ENCODE data around the gene CXXC5.

CXXC5 gene

DNA sequence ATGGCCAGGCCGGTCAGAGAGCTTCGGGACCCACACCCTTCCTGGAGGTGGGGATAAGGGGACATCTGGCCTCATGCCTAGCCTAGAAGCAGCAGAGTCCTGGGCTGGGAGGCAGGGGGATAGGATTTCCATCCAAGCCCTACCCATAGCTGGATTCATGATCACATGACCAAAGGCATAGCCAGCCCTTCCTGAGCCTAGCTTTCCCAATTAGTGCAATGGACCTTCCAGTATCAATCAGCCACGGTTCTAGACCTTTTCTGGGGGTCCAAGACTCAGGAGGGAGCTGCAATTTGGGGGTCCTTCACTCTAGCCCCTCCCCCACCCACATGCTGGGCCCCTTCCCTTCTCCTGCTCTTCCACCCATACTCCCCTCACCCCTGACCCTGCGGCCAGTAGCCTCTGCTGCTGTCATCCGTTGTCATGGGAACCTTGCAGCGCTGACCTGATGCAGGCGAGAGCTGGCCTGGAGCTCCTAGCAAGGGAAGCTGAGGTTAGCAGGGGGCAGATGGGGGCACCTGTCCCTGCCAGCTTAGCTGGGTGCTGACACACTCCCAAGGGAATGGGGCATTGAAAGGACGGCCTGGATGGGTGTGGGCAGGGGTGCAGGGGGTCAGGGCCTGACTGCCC, 44.6 kb downstream of the CXXC5 start:
- DNase-seq (ENCODE audit: low spot score) = peak; percentile 78

DNA sequence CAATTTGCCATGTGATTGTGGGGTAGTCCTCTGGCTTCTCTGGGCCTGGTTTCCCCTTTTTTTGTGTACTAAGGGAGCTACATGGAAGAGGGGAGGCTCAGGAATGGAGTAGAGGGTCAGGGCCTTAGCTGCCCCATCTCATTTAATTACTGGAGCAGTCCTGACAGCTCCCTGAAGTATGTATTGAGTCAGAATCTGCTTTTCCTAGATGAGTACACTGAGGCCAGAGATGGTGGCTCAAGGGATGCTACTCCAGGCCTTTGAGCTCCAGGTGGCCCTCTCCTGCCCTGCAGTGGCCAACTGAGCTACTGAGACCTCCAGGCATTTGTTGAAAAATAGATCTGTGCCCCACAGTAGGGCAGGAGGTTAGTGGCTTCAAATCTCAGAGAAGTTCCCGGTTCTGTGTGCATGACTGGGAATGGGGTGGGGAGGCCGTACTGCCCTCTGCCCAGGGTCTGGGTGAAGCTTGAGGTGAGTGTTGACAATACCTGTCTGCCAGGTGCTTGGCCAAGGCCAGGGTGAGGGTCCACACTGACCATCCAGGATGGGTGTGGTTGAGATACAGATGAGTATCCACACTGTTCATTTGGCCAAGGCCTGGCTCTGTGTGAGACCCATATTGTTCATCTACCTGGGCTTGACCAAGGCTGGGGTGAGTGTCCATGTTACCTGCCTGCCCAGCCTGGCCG, 45.7 kb downstream of the CXXC5 start:
- DNase-seq (ENCODE audit: low spot score) = no peak

DNA sequence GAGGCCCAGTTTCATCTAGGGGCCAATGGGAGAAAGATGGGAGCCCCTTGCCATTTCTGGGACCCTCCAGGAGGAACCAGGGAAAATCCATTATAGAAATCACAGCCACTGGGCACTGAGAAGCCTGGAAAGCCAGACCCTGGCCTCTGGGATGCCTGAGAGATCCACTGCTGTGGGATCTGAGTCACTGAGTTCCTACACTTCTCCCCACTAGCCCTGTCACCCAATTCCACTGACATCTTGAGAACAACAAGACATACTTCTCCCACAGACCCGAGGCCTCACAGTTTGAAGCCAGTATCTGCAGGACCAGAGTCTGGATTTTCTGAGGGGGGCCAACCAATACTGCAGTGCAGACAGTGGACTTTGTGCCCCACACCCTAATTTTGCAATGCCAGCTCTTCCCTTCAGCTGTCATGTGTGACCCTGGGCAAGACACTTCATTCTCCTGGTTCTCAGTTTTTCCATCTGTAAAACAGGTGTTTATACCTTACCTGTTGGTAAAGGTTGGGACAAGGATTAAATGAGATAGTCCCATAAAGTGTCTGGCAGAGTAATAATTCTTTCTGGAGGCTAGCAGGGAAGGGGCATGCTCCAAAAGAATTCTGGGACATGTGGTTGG, 46.5 kb downstream of the CXXC5 start:
- DNase-seq (ENCODE audit: low spot score) = no peak

DNA sequence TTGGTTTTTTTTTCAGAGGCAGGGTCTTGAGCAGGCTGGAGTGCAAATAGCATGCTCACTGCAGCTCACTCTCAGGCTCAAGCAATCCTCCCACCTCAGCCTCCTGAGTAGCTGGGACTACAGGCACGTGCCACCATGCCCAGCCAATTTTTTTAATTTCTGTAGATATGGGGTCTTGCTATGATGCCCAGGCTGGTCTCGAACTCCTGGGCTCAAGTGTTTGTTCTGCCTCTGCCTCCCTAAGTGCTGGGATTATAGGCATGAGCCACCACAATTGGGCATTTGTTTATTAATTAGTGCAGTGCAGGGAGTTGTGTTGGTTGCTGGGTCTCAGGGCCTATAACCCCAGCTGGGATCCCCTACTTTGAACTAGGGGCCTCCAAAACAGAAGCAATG, 47.0 kb downstream of the CXXC5 start:
- no peak for DNase-seq (ENCODE audit: low spot score)

DNA sequence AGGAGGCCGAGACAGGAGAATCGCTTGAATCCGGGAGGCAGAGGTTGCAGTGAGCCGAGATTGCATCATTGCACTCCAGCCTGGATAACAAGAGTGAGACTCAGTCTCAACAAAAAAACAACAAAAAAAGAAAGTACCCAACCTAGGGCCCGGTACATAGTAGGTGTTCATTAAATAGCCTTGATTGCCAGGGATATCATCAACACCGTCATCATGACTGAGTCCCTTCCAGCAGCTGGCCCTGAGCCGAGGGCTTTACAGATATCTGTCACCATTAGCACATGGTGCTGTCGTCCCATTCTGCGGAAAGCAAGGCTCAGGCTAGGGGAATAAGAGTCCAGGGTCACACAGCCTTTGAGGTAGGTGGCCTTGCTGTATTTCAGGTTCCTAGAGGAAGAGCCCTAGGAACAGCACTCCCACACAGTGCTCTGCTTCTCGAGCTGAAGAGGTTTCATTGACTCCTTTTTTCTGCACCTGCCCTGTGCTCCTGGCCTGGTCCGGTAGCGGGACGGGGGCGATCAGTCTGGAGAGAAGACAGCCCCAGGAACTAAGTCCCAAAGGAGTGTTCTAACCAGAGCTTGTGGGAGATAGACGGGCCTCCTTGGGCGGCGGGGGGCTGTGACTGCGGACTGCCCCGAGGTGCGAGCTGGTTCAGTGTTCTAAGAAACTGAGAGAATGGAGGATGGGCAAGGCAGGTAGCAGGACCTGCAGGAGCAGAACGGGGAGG, 48.2 kb downstream of the CXXC5 start:
- no peak for DNase-seq (ENCODE audit: low spot score)

DNA sequence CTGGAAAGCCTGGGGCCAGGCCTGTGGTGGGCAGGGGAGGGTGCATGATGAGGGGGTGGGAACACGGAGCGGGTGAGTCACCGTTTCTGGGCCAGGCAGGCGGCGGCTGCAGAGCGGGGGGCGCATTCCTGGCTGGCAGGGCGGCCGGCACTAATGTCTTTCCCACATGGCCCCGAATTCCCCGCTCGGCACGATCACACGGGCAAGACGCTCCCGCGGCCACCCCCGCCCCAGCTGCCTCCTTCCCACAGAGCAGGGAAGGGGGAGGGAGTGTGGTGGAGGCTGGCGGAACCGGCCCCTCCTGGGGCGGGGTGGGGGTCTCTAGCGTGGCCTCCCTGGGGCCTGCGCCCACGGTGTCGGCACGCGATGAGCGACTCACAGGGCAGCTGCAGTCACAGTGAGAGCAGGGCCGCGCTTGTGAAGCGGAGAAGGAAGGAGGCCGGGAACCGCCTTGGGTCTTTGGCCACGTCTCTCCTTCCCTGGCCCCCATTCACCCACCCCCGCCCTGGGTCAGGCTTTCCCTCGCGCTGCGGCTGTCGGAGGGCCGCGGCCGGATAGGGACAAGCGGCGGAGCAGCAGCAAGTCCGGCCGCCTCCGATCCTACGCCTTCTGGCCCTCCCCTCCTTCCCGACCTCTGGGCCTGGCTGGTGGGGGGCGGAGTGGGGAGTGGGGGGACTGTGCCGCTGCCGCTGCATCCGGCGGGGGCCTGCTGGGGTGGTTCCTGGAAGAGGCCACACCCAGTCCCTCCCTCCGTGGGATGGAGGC, 48.9 kb downstream of the CXXC5 start:
- DNase-seq (ENCODE audit: low spot score) = peak; percentile 63

DNA sequence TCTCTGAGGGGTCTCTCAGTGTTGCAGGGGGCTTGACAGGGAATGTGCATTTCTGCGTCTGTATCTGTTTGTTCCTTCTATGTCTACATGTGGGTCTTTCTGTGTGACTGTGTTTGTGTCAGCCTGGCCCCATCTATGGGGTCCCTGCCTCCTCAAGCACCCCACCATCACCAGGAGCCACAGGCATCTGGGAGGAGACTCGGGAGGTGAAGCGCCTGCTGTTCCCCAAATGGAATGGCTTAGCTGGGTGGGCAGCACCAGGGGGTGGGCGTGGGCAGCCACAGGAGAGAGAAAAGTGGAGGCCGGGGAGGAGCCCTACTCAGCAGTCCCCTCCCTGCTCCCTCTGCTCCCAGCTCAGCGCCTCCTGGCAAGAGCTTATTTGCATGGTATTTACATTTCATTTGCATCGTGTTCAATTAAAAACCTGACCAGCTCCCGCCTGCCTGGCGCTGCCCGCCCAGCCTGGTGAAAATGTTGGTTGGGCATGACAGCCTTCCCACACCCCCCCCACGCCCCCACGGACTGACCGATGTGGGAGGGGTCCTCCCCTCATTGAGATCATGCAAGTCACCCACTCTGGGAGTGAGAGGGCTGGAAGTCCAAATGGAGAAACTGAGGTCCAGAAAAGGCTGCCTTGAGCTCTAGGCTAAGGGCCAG, 50.5 kb downstream of the CXXC5 start:
- DNase-seq (ENCODE audit: low spot score) = no peak

DNA sequence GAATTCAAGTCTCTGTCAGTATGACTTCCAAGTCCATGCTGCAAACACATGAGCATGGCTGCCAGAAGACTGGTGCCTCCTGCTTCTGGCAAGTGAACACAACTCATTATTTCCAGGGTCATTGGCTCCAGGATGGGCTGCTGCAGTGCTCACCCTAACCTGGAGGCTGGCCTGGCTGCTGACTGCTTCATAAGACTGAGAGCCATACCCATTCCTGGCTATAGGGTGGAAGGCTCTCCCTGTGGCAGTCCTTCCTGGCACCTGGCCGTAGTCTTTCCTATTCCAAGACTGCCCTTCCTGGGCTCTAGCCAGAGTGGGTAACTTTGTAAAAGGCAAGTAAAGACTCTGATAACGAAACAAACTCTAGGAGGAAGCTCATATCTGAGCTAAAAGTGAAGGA, 51.2 kb downstream of the CXXC5 start:
- no peak for DNase-seq (ENCODE audit: low spot score)

DNA sequence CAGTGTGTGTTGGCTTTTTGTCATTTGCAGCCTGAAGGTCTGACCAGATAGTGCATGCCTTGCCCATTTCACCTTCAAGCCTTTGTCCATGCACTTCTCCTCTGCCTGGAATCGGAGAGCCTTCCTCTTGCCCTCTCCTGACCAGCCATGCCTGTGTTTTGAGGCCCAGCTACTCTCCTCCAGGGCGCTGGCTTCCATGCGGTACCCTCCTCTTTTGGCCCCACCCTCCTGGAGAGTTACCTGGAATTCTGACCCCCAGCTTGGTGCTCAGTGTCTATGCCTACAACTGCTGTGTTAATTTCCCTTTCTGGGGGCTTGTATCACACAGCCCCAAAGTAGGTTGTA, 52.5 kb downstream of the CXXC5 start:
- DNase-seq (ENCODE audit: low spot score) = no peak

DNA sequence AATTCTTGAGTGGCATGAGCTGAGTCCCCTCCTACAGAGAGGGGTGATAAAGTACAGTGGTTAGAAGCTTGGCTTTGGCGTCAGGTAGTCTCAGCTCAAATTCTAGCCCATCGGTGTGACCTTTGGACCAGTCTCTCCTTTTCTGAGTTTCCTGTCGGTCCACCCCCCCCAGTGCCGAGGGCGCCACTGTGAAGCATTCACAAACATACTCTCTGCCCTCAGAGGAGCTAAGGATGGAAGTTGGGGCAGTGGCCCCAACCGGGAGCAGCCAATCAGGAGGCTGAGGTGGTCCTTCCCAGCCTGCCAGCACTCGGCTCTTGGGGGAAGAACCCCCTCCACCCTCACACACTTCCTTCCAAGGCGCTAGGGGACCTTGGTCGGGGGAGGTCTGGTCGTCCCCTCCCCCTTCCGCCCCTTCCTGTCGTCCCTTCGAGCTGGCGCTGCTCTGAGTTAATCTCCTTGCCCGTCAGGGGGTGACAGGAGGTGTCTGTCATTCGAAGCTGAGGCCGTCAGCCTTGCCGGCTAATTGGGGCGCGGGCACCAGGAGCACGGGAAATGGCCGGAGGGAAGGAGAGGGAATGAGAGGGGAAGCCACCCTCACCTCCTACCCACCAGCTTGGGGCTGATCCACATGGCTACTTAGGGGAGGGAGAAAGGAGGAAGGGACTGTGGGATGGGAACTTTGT, 53.0 kb downstream of the CXXC5 start:
- peak; percentile 81 for DNase-seq (ENCODE audit: low spot score)

DNA sequence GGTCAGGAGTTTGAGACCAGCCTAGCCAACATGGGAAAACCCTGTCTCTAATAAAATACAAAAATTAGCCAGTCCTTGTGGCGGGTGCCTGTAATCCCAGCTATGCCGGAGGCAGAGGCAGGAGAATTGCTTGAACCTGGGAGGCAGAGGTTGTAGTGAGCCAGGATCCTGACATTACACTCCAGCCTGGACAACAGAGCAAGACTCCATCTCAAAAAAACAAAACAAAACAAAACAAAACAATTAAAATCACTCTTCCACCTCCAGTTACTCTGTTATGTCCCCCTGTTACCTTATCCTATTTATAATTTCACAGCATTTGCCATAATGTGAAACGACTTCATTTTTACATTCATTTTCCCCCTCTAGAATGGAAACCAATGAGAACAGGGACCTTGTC, 54.4 kb downstream of the CXXC5 start:
- no peak for DNase-seq (ENCODE audit: low spot score)

DNA sequence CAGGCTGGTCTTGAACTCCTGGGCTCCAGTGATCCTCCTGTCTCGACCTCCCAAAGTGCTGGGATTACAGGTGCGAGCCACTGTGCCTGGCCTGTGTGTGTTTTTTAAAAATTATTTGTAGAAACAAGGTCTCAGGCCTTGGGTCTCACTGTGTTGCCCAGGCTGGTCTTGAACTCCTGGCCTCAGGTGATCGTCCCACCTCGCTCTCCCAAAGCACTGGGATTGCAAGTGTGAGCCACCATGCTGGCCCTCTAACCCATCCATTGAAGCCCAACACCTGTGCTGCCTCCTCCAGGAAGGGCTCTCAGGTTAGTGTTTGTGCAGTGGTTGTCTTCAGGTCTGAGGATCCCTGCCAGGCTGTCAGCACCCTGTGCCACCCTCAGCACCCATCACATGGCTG, 56.6 kb downstream of the CXXC5 start:
- no peak for DNase-seq (ENCODE audit: low spot score)

DNA sequence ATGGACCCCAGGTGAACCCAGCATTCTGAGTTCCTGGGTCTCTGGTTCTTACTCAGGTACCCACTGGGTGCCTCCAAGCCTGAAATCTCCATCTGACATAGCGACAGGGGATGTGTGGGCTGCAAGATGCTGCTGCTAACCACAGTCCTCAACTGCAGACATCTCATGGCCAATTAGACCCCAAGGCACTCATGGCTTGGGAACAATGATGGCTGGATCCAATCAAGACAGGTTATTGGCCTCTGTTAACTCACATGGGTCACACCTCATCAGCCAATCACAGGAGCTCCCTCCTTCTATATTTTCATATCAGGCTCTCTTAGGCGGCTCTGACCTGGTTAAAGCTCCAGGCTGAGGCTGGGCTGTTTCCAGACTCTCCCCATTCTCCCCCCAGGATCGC, 57.0 kb downstream of the CXXC5 start:
- peak; percentile 53 for DNase-seq (ENCODE audit: low spot score)

DNA sequence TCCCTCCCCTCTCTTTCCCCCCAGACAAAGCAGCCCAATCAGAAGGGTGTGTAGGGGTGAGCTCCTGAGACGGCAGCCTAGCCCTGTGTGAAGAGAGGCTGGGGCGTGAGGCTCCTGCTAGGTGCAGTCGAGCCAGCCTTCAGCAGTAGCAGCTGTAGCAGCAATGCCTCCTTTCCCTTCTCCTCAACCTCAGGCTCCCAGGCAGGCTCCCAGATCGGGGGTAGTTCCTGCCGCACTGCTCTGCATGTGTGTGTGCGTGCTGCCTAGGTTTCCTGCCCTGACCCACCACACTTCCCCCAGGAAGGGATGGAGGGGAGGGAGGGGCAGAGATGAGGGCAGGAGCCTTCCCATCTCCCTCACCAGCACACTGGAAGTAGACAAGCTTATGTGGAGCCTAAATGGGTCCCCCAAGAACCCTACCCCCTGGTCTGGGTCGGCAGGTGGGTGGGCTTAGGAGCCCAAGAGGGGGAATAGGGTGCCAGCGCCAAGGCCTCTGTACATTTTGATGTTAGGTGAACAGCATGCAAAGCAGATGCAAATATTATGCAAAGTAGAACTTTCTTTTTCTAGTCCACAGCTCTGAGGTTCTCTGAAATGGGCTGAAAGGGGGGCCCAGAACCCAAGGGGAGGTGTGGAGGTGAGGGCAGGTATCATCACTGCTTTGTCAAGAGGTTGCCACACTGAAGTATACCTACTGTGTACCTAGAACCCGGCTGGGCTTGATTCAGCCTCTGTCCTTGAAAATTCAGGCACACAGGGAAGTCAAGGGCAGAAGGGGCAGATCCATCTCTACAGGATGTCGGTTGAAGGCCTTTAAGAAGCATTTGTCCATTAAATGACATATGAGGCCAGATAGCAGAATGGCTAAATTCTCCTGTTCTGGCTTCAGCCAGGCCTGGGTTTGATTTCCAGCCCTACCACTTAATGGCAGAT, 57.8 kb downstream of the CXXC5 start:
- DNase-seq (ENCODE audit: low spot score) = no peak

DNA sequence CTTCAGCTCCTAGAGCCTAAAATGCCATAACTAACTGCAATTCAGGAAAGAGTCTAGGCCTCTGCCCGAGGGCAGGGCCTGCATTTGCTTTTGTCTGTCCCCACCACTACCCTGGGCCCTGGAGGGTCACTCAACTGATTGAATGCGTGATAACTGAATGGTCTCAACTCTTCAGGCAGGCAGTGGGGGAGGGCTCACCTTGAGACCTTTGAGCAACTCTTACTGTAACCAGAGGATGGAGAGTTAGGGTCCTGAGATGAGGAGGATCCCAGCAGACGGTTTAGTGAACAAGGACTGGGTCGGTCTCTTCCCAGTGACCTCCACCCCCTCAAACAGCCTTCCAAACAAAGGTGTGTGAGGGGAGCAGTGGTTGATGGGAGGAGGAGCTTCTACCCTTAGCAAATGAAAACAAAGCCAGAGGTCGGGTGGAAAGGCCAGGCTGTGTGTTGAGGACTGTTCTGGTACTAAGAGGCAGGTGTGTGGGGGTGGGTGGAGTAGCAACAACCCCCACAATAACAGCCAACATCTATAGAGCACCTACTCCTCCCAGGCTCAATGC, 59.4 kb downstream of the CXXC5 start:
- peak; percentile 33 for DNase-seq (ENCODE audit: low spot score)

DNA sequence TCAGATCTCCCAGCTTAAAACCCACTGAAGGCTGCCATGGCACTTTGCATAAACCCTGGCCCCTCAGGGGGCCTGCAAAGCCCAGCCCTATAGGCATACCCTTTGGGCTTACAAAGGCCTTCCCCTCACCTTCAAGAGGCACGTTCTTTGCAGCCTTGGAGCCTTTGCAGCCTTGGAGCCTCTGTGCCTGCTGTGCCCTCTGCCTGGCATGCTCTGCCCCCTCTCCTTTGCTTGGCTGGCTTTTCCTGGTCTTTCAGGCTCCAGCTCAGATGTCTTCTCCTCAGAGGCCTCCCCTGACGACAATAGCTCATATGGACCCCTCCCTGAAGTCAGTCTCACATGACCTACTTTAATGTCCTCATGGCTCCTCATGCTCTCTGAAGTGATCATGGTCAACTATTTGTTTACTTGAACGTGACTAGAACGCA, 60.3 kb downstream of the CXXC5 start:
- no peak for DNase-seq (ENCODE audit: low spot score)

DNA sequence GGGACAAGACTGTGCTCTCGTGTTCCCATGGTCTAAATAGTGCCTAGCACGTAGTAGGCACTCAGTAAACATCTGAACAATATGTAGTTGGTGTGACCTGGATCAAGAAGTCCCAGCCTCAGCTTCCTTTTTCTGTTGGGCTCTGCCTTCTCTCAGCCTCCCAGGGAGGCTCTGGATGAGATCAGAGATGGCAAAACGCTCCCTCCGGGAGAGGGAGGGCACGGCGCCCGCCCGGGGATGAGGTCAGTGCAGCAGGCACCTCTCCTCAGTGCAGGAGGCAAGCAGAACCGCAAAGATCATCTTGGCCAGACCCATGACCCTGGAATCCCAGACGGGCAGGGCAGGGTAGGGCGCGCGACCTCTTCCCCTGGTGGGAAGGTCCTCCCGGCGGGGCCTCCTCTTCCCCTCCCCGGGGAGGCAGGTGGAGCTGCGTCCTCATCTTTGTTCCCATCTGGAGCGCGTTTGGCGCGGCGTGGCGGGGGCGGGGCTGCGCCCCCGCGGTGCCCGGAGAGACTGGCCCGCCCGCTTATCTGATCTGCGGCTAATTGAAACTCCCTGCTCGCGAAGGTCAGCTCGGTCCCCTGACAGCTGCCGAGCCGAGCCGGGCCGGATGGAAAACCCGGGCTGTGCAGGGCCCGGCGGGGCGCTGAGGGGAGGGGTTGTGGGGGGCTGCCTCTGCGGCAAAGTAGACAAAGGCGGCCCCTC, 60.9 kb downstream of the CXXC5 start:
- DNase-seq (ENCODE audit: low spot score) = peak; percentile 92

DNA sequence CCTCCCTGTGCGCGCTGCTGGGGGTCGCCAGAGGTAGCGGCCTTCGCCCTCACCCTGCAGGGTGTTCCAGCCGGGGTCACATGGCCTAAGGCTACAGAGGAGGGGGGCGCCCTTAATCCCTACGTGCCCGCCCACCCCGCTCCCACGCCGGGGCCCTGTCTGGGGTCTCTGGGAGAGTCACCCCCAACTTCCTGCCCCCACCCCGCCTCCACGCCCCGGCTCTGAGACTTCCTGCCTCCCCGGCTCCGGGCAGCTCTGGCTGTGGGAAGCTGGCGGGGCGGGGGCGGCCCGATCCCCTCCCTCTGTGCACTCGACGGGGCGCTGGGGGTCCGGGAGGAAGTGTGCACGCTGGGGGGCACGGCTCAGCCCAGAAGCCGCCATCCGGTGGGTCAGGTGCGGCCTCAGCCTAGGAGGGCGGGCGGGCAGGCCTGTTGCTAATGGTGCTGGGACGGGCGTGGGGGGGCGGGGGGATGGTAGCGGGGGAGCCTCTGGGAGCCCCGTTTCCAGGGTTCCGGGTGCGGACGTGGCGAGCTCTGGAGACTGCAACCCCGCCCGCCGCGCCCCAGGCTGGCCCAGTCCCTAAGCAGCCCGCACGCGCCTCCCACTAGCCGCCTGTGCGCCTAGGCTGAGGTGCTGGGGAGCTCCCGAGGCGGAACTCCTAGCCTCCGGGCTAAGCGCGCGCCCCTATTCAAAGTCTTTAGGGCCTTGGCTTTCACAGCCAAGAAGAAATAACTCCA, 61.6 kb downstream of the CXXC5 start:
- no peak for DNase-seq (ENCODE audit: low spot score)

Data from SK-N-DZ (cell line).